Mesenchymal stem cell (in vitro differentiated cells and primary cell): Measurements from ENCODE around the gene SAPCD2.
A peak's percentile ranks its signal among the peaks of the same experiment; 100 is the strongest.

ENCODE experiments used
- DNase-seq: peaks from one replicate; pipeline ENCODE4 v3.0.0-alpha.2; 2013
- H2AFZ ChIP-seq: one replicate; pipeline ENCODE4 v1.6.1; 2013; ENCODE audit warnings: low read depth, mild to moderate bottlenecking, control low read depth, inconsistent platforms, low read length, moderate library complexity
- H2AK5ac ChIP-seq: 2 replicates; pipeline ENCODE4 v1.6.1; 2013; ENCODE audit warnings: low read length, moderate library complexity, mild to moderate bottlenecking, inconsistent platforms; ENCODE audit not compliant: severe bottlenecking
- H2BK120ac ChIP-seq: one replicate; pipeline ENCODE4 v1.6.1; 2013; ENCODE audit warnings: low read depth, mild to moderate bottlenecking, inconsistent platforms, low read length, moderate library complexity
- H2BK12ac ChIP-seq, 2 experiments: one replicate each; pipeline ENCODE4 v1.6.1; 2013; ENCODE audit warnings: inconsistent platforms in 2 of 2, low read length in 2 of 2, mild to moderate bottlenecking in 2 of 2, moderate library complexity in 2 of 2, control low read depth in 1 of 2
- H2BK15ac ChIP-seq: one replicate; pipeline ENCODE4 v1.6.1; 2013; ENCODE audit warnings: mild to moderate bottlenecking, low read depth, inconsistent platforms; ENCODE audit not compliant: poor library complexity, severe bottlenecking
- H2BK5ac ChIP-seq: 2 replicates; pipeline ENCODE4 v1.6.1; 2013; ENCODE audit warnings: low read depth, mild to moderate bottlenecking, low read length, control low read depth, inconsistent platforms; ENCODE audit not compliant: poor library complexity, severe bottlenecking
- H3K14ac ChIP-seq, 2 experiments: one replicate each; pipeline ENCODE4 v1.6.1; 2013; ENCODE audit warnings: inconsistent platforms in 2 of 2, low read length in 2 of 2, control low read depth in 1 of 2, mild to moderate bottlenecking in 1 of 2, moderate library complexity in 1 of 2
- H3K18ac ChIP-seq, 2 experiments: one replicate each; pipeline ENCODE4 v1.6.1; 2013; ENCODE audit warnings: inconsistent platforms in 2 of 2, low read length in 2 of 2, control low read depth in 1 of 2, low read depth in 1 of 2, mild to moderate bottlenecking in 1 of 2
- H3K23ac ChIP-seq, 2 experiments: one replicate each; pipeline ENCODE4 v1.6.1; 2013; ENCODE audit warnings: inconsistent platforms in 2 of 2, low read length in 2 of 2, mild to moderate bottlenecking in 2 of 2, moderate library complexity in 2 of 2, control low read depth in 1 of 2
- H3K27ac ChIP-seq: 2 replicates; pipeline ENCODE4 v1.5.1; 2013; ENCODE audit warnings: mild to moderate bottlenecking, moderate library complexity, low read length, control low read depth, inconsistent platforms; ENCODE audit not compliant: poor library complexity, severe bottlenecking
- H3K27me3 ChIP-seq, 2 experiments: 2 replicates each; pipeline versions ENCODE4 v1.6.1 to v1.7.0; 2013; ENCODE audit warnings: low read length in 2 of 2, mild to moderate bottlenecking in 2 of 2, moderate library complexity in 2 of 2, control low read depth in 1 of 2, inconsistent platforms in 1 of 2; ENCODE audit not compliant: control insufficient read depth in 1 of 2, insufficient read depth in 1 of 2
- H3K36me3 ChIP-seq, 2 experiments: 2 replicates each; pipeline versions ENCODE4 v1.6.1 to v1.7.0; 2013; ENCODE audit warnings: low read length in 2 of 2, control low read depth in 1 of 2, inconsistent platforms in 1 of 2, low read depth in 1 of 2, mild to moderate bottlenecking in 1 of 2; ENCODE audit not compliant: insufficient read depth in 2 of 2, control insufficient read depth in 1 of 2
- H3K4ac ChIP-seq, 2 experiments: one replicate each; pipeline ENCODE4 v1.6.1; 2013; ENCODE audit warnings: inconsistent platforms in 2 of 2, low read length in 2 of 2, mild to moderate bottlenecking in 2 of 2, moderate library complexity in 2 of 2, control low read depth in 1 of 2, low read depth in 1 of 2
- H3K4me1 ChIP-seq: 2 replicates; pipeline ENCODE4 v1.6.1; 2013; ENCODE audit warnings: low read depth, low read length, control low read depth; ENCODE audit not compliant: control insufficient read depth, insufficient read depth
- H3K4me2 ChIP-seq: 2 replicates; pipeline ENCODE4 v1.6.1; 2013; ENCODE audit warnings: low read length, mild to moderate bottlenecking, inconsistent platforms; ENCODE audit not compliant: poor library complexity, severe bottlenecking
- H3K4me3 ChIP-seq, 2 experiments: 2 replicates each; pipeline versions ENCODE4 v1.5.1 to v1.7.0; 2013; ENCODE audit warnings: low read length in 2 of 2, mild to moderate bottlenecking in 2 of 2, control low read depth in 1 of 2, low read depth in 1 of 2; ENCODE audit not compliant: insufficient read depth in 1 of 2
- H3K79me1 ChIP-seq: replicated peaks from 2 replicates; pipeline ENCODE4 v1.6.1; 2013; ENCODE audit warnings: mild to moderate bottlenecking, control low read depth, low read length, inconsistent platforms; ENCODE audit not compliant: poor library complexity, severe bottlenecking
- H3K9ac ChIP-seq: 2 replicates; pipeline ENCODE4 v1.7.0; 2013; ENCODE audit warnings: mild to moderate bottlenecking, low read length, moderate library complexity
- H3K9me3 ChIP-seq: 2 replicates; pipeline ENCODE4 v1.7.0; 2013; ENCODE audit warnings: mild to moderate bottlenecking, low read length; ENCODE audit not compliant: control insufficient read depth
- H4K8ac ChIP-seq: one replicate; pipeline ENCODE4 v1.6.1; 2013; ENCODE audit warnings: inconsistent platforms, mild to moderate bottlenecking, low read length, moderate library complexity
- H4K91ac ChIP-seq: one replicate; pipeline ENCODE4 v1.6.1; 2013; ENCODE audit warnings: mild to moderate bottlenecking, low read length, inconsistent platforms
- WGBS: methylation state at CpG from one replicate; pipeline ENCODE4 v1.1.7; 2013; ENCODE audit warnings: mixed read lengths; 5-methylcytosine and 5-hydroxymethylcytosine counted together

SAPCD2 gene

GRCh38 chr9:137023157-137023556, 47.2 kb downstream of the SAPCD2 start:
- Histone ChIP-seq H3K4me1 (peaks cover 30% of the 10 kb centered on the region), H3K27me3 (no peaks in the 10 kb centered on the region), H3K9ac (no peak overlapping the region), H2BK15ac (no peak overlapping the region), H3K9me3 (no peaks in the 10 kb centered on the region), H3K79me1 (no peaks in the 10 kb centered on the region), H4K8ac (no peak overlapping the region), H2AK5ac (no peak overlapping the region), H3K4me3 (no peak overlapping the region), H2AFZ (no peak overlapping the region), H3K4ac (no peak overlapping the region), H4K91ac (no peak overlapping the region), H3K23ac (no peak overlapping the region), H3K4me2 (no peak overlapping the region), H2BK120ac (no peak overlapping the region), H3K18ac (no peak overlapping the region), H3K36me3 (peaks cover 0 to 22% of the 10 kb centered on the region in 2 experiments), H2BK12ac (no peak overlapping the region), H3K14ac (no peak overlapping the region), H2BK5ac (no peak overlapping the region), H3K27ac (no peak overlapping the region)
- 72% methylated on average over 7 of the region's 7 CpGs for WGBS
- DNase-seq, result no peak

GRCh38 chr9:137022662-137023008, 47.7 kb downstream of the SAPCD2 start:
- Histone ChIP-seq H3K18ac (no peak overlapping the region), H4K91ac (no peak overlapping the region), H3K36me3 (peaks cover 0 to 27% of the 10 kb centered on the region in 2 experiments), H2BK120ac (no peak overlapping the region), H3K4me3 (no peak overlapping the region), H2AFZ (no peak overlapping the region), H3K27me3 (no peaks in the 10 kb centered on the region), H2BK5ac (no peak overlapping the region), H3K23ac (no peak overlapping the region), H3K4ac (no peak overlapping the region), H2BK12ac (no peak overlapping the region), H3K79me1 (no peaks in the 10 kb centered on the region), H3K14ac (no peak overlapping the region), H3K4me2 (no peak overlapping the region), H3K9me3 (no peaks in the 10 kb centered on the region), H3K9ac (no peak overlapping the region), H2BK15ac (no peak overlapping the region), H3K27ac (no peak overlapping the region), H3K4me1 (peaks cover 29% of the 10 kb centered on the region), H2AK5ac (no peak overlapping the region), H4K8ac (no peak overlapping the region)
- DNase-seq, result no peak
- WGBS, result 94% methylated on average over 23 of the region's 23 CpGs

GRCh38 chr9:137021979-137022661, 48.2 kb downstream of the SAPCD2 start:
- no peak overlapping the region for H2AFZ ChIP-seq
- H4K8ac ChIP-seq, result no peak overlapping the region
- no peak overlapping the region for H3K4me2 ChIP-seq
- no peak overlapping the region for H3K4me3 ChIP-seq
- no peak overlapping the region for H4K91ac ChIP-seq
- H3K14ac ChIP-seq, result no peak overlapping the region
- H2AK5ac ChIP-seq, result no peak overlapping the region
- H3K4me1 ChIP-seq, result peaks cover 24% of the 10 kb centered on the region
- H3K79me1 ChIP-seq, result no peaks in the 10 kb centered on the region
- H2BK5ac ChIP-seq, result no peak overlapping the region
- H3K4ac ChIP-seq, result no peak overlapping the region
- H3K18ac ChIP-seq, result no peak overlapping the region
- H3K23ac ChIP-seq, result no peak overlapping the region
- no peak overlapping the region for H2BK12ac ChIP-seq
- H3K9ac ChIP-seq, result no peak overlapping the region
- H3K27ac ChIP-seq, result no peak overlapping the region
- H3K9me3 ChIP-seq, result no peaks in the 10 kb centered on the region
- DNase-seq, result peak; percentile 61
- no peaks in the 10 kb centered on the region for H3K27me3 ChIP-seq
- H2BK15ac ChIP-seq, result no peak overlapping the region
- WGBS, result 51% methylated on average over 30 of the region's 30 CpGs
- H2BK120ac ChIP-seq, result no peak overlapping the region
- peaks cover 3 to 33% of the 10 kb centered on the region in 2 experiments for H3K36me3 ChIP-seq

- H3K4me2 ChIP-seq, result no peak overlapping the region
- H3K79me1 ChIP-seq, result no peaks in the 10 kb centered on the region
- 91% methylated on average over 6 of the region's 6 CpGs for whole genome bisulfite sequencing
- H3K27me3 ChIP-seq, result no peaks in the 10 kb centered on the region
- H2BK120ac ChIP-seq, result no peak overlapping the region
- no peak overlapping the region for H4K8ac ChIP-seq
- H3K4me3 ChIP-seq, result no peak overlapping the region
- no peak overlapping the region for H3K4ac ChIP-seq
- no peaks in the 10 kb centered on the region for H3K9me3 ChIP-seq
- peaks cover 20% of the 10 kb centered on the region for H3K4me1 ChIP-seq
- DNase-seq, result no peak
- no peak overlapping the region for H2BK15ac ChIP-seq
- no peak overlapping the region for H2AK5ac ChIP-seq
- H2BK12ac ChIP-seq, result no peak overlapping the region
- no peak overlapping the region for H3K9ac ChIP-seq
- no peak overlapping the region for H3K27ac ChIP-seq
- H3K23ac ChIP-seq, result no peak overlapping the region
- no peak overlapping the region for H3K18ac ChIP-seq
- peaks cover 8 to 38% of the 10 kb centered on the region in 2 experiments for H3K36me3 ChIP-seq
- no peak overlapping the region for H2BK5ac ChIP-seq
- H2AFZ ChIP-seq, result no peak overlapping the region
- H3K14ac ChIP-seq, result no peak overlapping the region
- H4K91ac ChIP-seq, result no peak overlapping the region
Observed at GRCh38 chr9:137021568-137021978, 48.8 kb downstream of the SAPCD2 start.
